SK-N-SH (cell line): Measurements from ENCODE around the gene JPT2. TPM values are rescaled to one million over a fixed set of nuclear protein-coding genes. Genes with fewer than 3 reads are reported as not detected.

Experiments
- CTCF ChIA-PET: fragments of 300-600, 350-600 bp; formaldehyde crosslinking; extraction: SDS; loops from one replicate; lab custom pipeline; 2021; lab: Yijun Ruan, JAX
- POLR2A ChIA-PET: fragments of 350-600 bp; sonication (Branson Sonifier 250); formaldehyde crosslinking; extraction: SDS; loops from one replicate; lab custom pipeline; 2020; ENCODE audit warnings: antibody characterized with exemption, inconsistent platforms; lab: Yijun Ruan, JAX
- DNase-seq: peaks from one replicate; pipeline ENCODE4 v3.0.0; 2012
- H2AFZ ChIP-seq: fragments of 200-600 bp; sonication (generic); 2 replicates; pipeline ENCODE4 v1.8.1; 2016; ENCODE audit warnings: antibody characterized with exemption, mild to moderate bottlenecking, low read depth
- H3F3A ChIP-seq: fragments of 200-600 bp; sonication (generic); replicated peaks from 2 replicates; pipeline ENCODE3; 2016; ENCODE audit warnings: antibody characterized with exemption, mild to moderate bottlenecking; ENCODE audit not compliant: insufficient read depth
- H3K27ac ChIP-seq, 2 experiments: fragments of 200-500 bp in 1 of 2; fragments of 200-600 bp in 1 of 2; sonication (Bioruptor generic) in 1 of 2; sonication (generic), shearing (Covaris generic) in 1 of 2; 2 replicates each; pipeline versions ENCODE4 v1.5.1 to v1.6.1; 2014 to 2016; ENCODE audit warnings: low read depth in 2 of 2, inconsistent platforms in 1 of 2, low read length in 1 of 2, mild to moderate bottlenecking in 1 of 2, mixed read lengths in 1 of 2
- H3K27me3 ChIP-seq: fragments of 200-600 bp; sonication (generic), shearing (Covaris generic); 2 replicates; pipeline ENCODE4 v1.6.1; 2016; ENCODE audit warnings: mixed run types; ENCODE audit not compliant: insufficient read depth
- H3K36me3 ChIP-seq, 2 experiments: fragments of 200-500 bp in 1 of 2; fragments of 200-600 bp in 1 of 2; sonication (Bioruptor generic) in 1 of 2; sonication (generic) in 1 of 2; replicated peaks in 1 of 2; 2 replicates each; pipeline versions ENCODE3 to v1.5.1; 2014 to 2016; ENCODE audit warnings: low read length in 1 of 2, mild to moderate bottlenecking in 1 of 2; ENCODE audit not compliant: insufficient read depth in 2 of 2, control insufficient read depth in 1 of 2
- H3K4me1 ChIP-seq, 2 experiments: fragments of 200-500 bp in 1 of 2; fragments of 200-600 bp in 1 of 2; sonication (Bioruptor generic) in 1 of 2; sonication (generic), shearing (Covaris generic) in 1 of 2; 2 replicates each; pipeline versions ENCODE4 v1.5.1 to v1.6.1; 2014 to 2016; ENCODE audit warnings: low read depth in 1 of 2, low read length in 1 of 2, mixed run types in 1 of 2; ENCODE audit not compliant: insufficient read depth in 2 of 2, control insufficient read depth in 1 of 2
- H3K4me2 ChIP-seq: fragments of 200-600 bp; sonication (generic), shearing (Covaris generic); 2 replicates; pipeline ENCODE4 v1.6.1; 2017; ENCODE audit warnings: mixed run types
- H3K4me3 ChIP-seq, 2 experiments: fragments of 200-500 bp in 1 of 2; fragments of 200-600 bp in 1 of 2; sonication (Bioruptor generic) in 1 of 2; sonication (generic), shearing (Covaris generic) in 1 of 2; 2 replicates each; pipeline versions ENCODE4 v1.5.1 to v1.8.1; 2014 to 2016; ENCODE audit warnings: low read depth in 2 of 2, inconsistent platforms in 1 of 2, low read length in 1 of 2, mild to moderate bottlenecking in 1 of 2, mixed read lengths in 1 of 2, moderate library complexity in 1 of 2
- H3K79me2 ChIP-seq: fragments of 200-600 bp; sonication (generic); 2 replicates; pipeline ENCODE4 v1.8.1; 2017; ENCODE audit warnings: mild to moderate bottlenecking; ENCODE audit not compliant: insufficient read depth
- H3K9ac ChIP-seq: fragments of 200-600 bp; sonication (generic); 2 replicates; pipeline ENCODE4 v1.6.1; 2017; ENCODE audit warnings: mixed run types
- H3K9me2 ChIP-seq: fragments of 200-600 bp; sonication (generic); 2 replicates; pipeline ENCODE4 v1.6.1; 2017; ENCODE audit warnings: mixed run types
- H3K9me3 ChIP-seq: fragments of 200-600 bp; sonication (generic); 2 replicates; pipeline ENCODE4 v1.6.1; 2017; ENCODE audit warnings: mixed run types, mild to moderate bottlenecking, moderate library complexity
- H4K20me1 ChIP-seq: fragments of 200-600 bp; sonication (generic); 2 replicates; pipeline ENCODE4 v1.6.1; 2017; ENCODE audit warnings: mild to moderate bottlenecking, mixed run types; ENCODE audit not compliant: insufficient read depth
- CHD2 ChIP-seq: fragments of 150-350 bp; IDR thresholded peaks from 2 replicates; pipeline ENCODE4 v1.6.1; 2018; ENCODE audit warnings: low read length; ENCODE audit not compliant: partially characterized antibody
- ELF1 ChIP-seq: IDR thresholded peaks from 2 replicates; pipeline ENCODE4 v1.4.0; 2012
- EP300 ChIP-seq, 2 experiments: IDR thresholded peaks; 2 replicates each; pipeline versions ENCODE4 v1.4.0 to v1.6.1; 2012; ENCODE audit warnings: borderline replicate concordance in 1 of 2, low read depth in 1 of 2, low read length in 1 of 2
- EZH2phosphoT487 ChIP-seq: fragments of 200-600 bp; sonication (generic); IDR thresholded peaks from 2 replicates; pipeline ENCODE4 v1.6.1; 2017; ENCODE audit warnings: low read depth, mixed run types, mild to moderate bottlenecking, antibody characterized with exemption, moderate library complexity, borderline replicate concordance
- FOSL2 ChIP-seq: IDR thresholded peaks from 2 replicates; pipeline ENCODE4 v1.4.0; 2012; ENCODE audit warnings: low read depth, mild to moderate bottlenecking, moderate library complexity, borderline replicate concordance
- FOXJ3 ChIP-seq: sonication (generic); formaldehyde crosslinking; IDR thresholded peaks from 2 replicates; pipeline ENCODE4 v1.5.1; 2020; ENCODE audit warnings: mild to moderate bottlenecking, missing genetic modification reagents
- FOXM1 ChIP-seq: IDR thresholded peaks from 2 replicates; pipeline ENCODE4 v1.4.0; 2012; ENCODE audit warnings: low read depth, mild to moderate bottlenecking
- GABPA ChIP-seq: IDR thresholded peaks from 2 replicates; pipeline ENCODE4 v1.4.0; 2012; ENCODE audit warnings: low read depth, mild to moderate bottlenecking
- JUND ChIP-seq: IDR thresholded peaks from 2 replicates; pipeline ENCODE4 v1.4.0; 2012
- MEF2A ChIP-seq: IDR thresholded peaks from 2 replicates; pipeline ENCODE4 v1.4.0; 2012; ENCODE audit warnings: low read depth, borderline replicate concordance
- POLR2AphosphoS5 ChIP-seq: IDR thresholded peaks from 2 replicates; pipeline ENCODE4 v1.6.1; 2012; ENCODE audit warnings: low read depth, low read length
- RAD21 ChIP-seq: IDR thresholded peaks from 2 replicates; pipeline ENCODE4 v1.6.1; 2012; ENCODE audit warnings: mild to moderate bottlenecking, low read length
- RCOR1 ChIP-seq: fragments of 150-350 bp; IDR thresholded peaks from 2 replicates; pipeline ENCODE4 v1.6.1; 2017; ENCODE audit warnings: antibody characterized with exemption, low read length
- RXRA ChIP-seq: IDR thresholded peaks from 2 replicates; pipeline ENCODE4 v1.4.0; 2012; ENCODE audit warnings: low read depth, mild to moderate bottlenecking, borderline replicate concordance
- SIN3A ChIP-seq: IDR thresholded peaks from 2 replicates; pipeline ENCODE4 v1.6.1; 2012; ENCODE audit warnings: low read depth, mild to moderate bottlenecking, low read length, moderate library complexity, borderline replicate concordance
- SMC3 ChIP-seq: IDR thresholded peaks from 2 replicates; pipeline ENCODE4 v1.6.1; 2012; ENCODE audit warnings: low read depth, low read length, improper control_type of control experiment
- TCF12 ChIP-seq: IDR thresholded peaks from 2 replicates; pipeline ENCODE4 v1.4.0; 2012
- YY1 ChIP-seq: IDR thresholded peaks from 2 replicates; pipeline ENCODE4 v1.4.0; 2012; ENCODE audit warnings: low read depth, mild to moderate bottlenecking
- WGBS: methylation state at CpG from one replicate; pipeline ENCODE4 v1.1.6; 2017; ENCODE audit warnings: low lambda C conversion rate; 5-methylcytosine and 5-hydroxymethylcytosine counted together
- polyA plus RNA-seq, 3 experiments: library from polyadenylated mRNA; depleted of rRNA; stranded (reverse); fragments of >200 nt; gene quantifications; 2 replicates each; pipeline ENCODE4 v1.2.3, GENCODE V29; 2012
- TF ChIP-seq, protein P1 (sequence below): fragments of 150-350 bp; IDR thresholded peaks from 2 replicates; pipeline ENCODE4 v1.6.1; 2016; ENCODE audit warnings: mild to moderate bottlenecking, low read depth, low read length
- TF ChIP-seq, protein P2 (sequence below): IDR thresholded peaks from 2 replicates; pipeline ENCODE4 v1.6.1; 2012; ENCODE audit warnings: mild to moderate bottlenecking, low read depth, low read length, moderate library complexity
- TF ChIP-seq, protein P3 (sequence below): IDR thresholded peaks from 2 replicates; pipeline ENCODE4 v1.4.0; 2012; ENCODE audit warnings: low read depth
- TF ChIP-seq, protein P4 (sequence below): fragments of 200-600 bp; sonication (generic); IDR thresholded peaks from 2 replicates; pipeline ENCODE4 v1.6.1; 2017; ENCODE audit warnings: antibody characterized with exemption, mild to moderate bottlenecking, moderate library complexity

JPT2 gene
- polyA plus RNA-seq, 1 of the 3 experiments (the other 2 are of a cell fraction): 67.4 TPM

DNA sequence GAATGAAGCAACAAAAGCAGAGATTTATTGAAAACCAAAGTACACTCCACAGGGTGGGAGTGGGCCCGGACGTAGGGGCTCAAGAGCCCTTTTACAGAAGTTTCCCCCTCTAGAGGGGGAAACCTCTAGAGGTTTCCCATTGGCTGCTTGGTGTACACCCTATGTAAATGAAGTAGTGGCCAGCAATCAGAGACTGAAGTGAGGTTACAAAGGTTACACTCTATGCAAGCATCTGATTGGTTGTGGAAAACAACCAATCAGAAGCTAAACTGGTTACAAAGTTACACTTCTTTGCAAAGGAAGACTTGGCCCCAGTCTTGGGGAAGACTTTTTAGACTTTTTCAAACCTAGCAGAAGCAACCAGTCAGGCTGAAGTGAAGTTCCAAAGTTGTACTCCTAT lies 38.8 kb upstream of the JPT2 start:
- peaks cover 23% of the 10 kb centered on the region; the same call in 1 of the 2 replicates for H3K79me2 ChIP-seq
- WGBS: 88% methylated on average over 2 of the region's 2 CpGs
- H3K4me3 ChIP-seq: no peak overlapping the region
- H3K36me3 ChIP-seq: peaks cover 9 to 69% of the 10 kb centered on the region in 2 experiments
- DNase-seq: no peak
- no peak overlapping the region for H3K4me2 ChIP-seq
- no peaks in the 10 kb centered on the region for H3K9me3 ChIP-seq
- no peak overlapping the region for H3K27ac ChIP-seq
- H3K9ac ChIP-seq: no peak overlapping the region
- no peaks in the 10 kb centered on the region for H3K9me2 ChIP-seq
- H3K27me3 ChIP-seq: no peaks in the 10 kb centered on the region
- TF ChIP-seq CHD2: no peak
- no peak for TF ChIP-seq FOXJ3 (CRISPR knock-in tag)
- no peak for TF ChIP-seq ELF1
- no peak for TF ChIP-seq POLR2AphosphoS5
- no peak for TF ChIP-seq SIN3A
- TF ChIP-seq, protein P1, sequence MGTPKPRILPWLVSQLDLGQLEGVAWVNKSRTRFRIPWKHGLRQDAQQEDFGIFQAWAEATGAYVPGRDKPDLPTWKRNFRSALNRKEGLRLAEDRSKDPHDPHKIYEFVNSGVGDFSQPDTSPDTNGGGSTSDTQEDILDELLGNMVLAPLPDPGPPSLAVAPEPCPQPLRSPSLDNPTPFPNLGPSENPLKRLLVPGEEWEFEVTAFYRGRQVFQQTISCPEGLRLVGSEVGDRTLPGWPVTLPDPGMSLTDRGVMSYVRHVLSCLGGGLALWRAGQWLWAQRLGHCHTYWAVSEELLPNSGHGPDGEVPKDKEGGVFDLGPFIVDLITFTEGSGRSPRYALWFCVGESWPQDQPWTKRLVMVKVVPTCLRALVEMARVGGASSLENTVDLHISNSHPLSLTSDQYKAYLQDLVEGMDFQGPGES: no peak
- no peak for TF ChIP-seq MEF2A
- no peak for TF ChIP-seq RCOR1
- TF ChIP-seq FOXM1: no peak
- TF ChIP-seq JUND: no peak
- no peak for TF ChIP-seq TCF12
- TF ChIP-seq RAD21: no peak
- H4K20me1 ChIP-seq: no peaks in the 10 kb centered on the region; the same call in 1 of the 2 replicates
- no peak overlapping the region for H2AFZ ChIP-seq
- H3F3A ChIP-seq: no peaks in the 10 kb centered on the region
- H3K4me1 ChIP-seq: no peaks in the 10 kb centered on the region
- CTCF ChIA-PET: no interaction called here
- POLR2A ChIA-PET: no interaction called here

DNA sequence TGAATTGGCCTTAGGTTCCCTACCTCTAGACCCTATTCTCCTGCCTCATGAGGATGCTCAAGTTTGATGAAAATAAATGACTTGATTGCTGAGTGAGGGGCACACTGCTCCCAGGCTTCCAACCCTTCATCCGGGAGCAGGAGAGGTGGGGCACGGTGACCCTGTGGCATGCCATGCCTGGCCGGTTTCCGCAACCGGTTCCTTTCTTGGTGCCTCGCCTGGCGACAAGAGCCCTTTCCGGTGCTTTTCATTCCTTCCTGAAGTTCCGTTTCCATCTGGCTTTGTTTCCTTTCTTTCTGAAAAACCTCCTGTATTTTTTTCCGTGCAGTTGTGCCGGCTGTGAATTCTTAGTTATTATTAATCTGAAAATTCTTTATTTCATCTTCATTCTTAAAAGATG lies 38.2 kb upstream of the JPT2 start:
- ChIA-PET POLR2A (no interaction called here), CTCF (no interaction called here)
- DNase-seq: no peak
- Histone ChIP-seq H3K27ac (no peak overlapping the region), H3K79me2 (peaks cover 18% of the 10 kb centered on the region; the same call in 1 of the 2 replicates), H3K4me3 (no peak overlapping the region), H3K9me3 (no peaks in the 10 kb centered on the region), H4K20me1 (no peaks in the 10 kb centered on the region; the same call in 1 of the 2 replicates), H3K27me3 (no peaks in the 10 kb centered on the region), H2AFZ (no peak overlapping the region), H3F3A (no peaks in the 10 kb centered on the region), H3K4me2 (no peak overlapping the region), H3K4me1 (no peaks in the 10 kb centered on the region), H3K36me3 (peaks cover 10 to 67% of the 10 kb centered on the region in 2 experiments), H3K9ac (no peak overlapping the region), H3K9me2 (no peaks in the 10 kb centered on the region)
- 98% methylated on average over 11 of the region's 11 CpGs for WGBS
- no peak for TF ChIP-seq SIN3A
- TF ChIP-seq, protein P2, sequence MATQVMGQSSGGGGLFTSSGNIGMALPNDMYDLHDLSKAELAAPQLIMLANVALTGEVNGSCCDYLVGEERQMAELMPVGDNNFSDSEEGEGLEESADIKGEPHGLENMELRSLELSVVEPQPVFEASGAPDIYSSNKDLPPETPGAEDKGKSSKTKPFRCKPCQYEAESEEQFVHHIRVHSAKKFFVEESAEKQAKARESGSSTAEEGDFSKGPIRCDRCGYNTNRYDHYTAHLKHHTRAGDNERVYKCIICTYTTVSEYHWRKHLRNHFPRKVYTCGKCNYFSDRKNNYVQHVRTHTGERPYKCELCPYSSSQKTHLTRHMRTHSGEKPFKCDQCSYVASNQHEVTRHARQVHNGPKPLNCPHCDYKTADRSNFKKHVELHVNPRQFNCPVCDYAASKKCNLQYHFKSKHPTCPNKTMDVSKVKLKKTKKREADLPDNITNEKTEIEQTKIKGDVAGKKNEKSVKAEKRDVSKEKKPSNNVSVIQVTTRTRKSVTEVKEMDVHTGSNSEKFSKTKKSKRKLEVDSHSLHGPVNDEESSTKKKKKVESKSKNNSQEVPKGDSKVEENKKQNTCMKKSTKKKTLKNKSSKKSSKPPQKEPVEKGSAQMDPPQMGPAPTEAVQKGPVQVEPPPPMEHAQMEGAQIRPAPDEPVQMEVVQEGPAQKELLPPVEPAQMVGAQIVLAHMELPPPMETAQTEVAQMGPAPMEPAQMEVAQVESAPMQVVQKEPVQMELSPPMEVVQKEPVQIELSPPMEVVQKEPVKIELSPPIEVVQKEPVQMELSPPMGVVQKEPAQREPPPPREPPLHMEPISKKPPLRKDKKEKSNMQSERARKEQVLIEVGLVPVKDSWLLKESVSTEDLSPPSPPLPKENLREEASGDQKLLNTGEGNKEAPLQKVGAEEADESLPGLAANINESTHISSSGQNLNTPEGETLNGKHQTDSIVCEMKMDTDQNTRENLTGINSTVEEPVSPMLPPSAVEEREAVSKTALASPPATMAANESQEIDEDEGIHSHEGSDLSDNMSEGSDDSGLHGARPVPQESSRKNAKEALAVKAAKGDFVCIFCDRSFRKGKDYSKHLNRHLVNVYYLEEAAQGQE: no peak
- TF ChIP-seq RXRA: no peak
- TF ChIP-seq EP300 (IDR thresholded peaks at IDR 0.05; ENCODE audit: borderline replicate concordance in 1 of 2, low read depth in 1 of 2, low read length in 1 of 2): no peak
- TF ChIP-seq RCOR1: no peak
- no peak for TF ChIP-seq FOXJ3 (CRISPR knock-in tag)
- no peak for TF ChIP-seq SMC3
- TF ChIP-seq EZH2phosphoT487: no peak
- no peak for TF ChIP-seq YY1
- TF ChIP-seq, protein P3, sequence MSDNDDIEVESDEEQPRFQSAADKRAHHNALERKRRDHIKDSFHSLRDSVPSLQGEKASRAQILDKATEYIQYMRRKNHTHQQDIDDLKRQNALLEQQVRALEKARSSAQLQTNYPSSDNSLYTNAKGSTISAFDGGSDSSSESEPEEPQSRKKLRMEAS: no peak
- TF ChIP-seq TCF12: no peak
- TF ChIP-seq, protein P4, sequence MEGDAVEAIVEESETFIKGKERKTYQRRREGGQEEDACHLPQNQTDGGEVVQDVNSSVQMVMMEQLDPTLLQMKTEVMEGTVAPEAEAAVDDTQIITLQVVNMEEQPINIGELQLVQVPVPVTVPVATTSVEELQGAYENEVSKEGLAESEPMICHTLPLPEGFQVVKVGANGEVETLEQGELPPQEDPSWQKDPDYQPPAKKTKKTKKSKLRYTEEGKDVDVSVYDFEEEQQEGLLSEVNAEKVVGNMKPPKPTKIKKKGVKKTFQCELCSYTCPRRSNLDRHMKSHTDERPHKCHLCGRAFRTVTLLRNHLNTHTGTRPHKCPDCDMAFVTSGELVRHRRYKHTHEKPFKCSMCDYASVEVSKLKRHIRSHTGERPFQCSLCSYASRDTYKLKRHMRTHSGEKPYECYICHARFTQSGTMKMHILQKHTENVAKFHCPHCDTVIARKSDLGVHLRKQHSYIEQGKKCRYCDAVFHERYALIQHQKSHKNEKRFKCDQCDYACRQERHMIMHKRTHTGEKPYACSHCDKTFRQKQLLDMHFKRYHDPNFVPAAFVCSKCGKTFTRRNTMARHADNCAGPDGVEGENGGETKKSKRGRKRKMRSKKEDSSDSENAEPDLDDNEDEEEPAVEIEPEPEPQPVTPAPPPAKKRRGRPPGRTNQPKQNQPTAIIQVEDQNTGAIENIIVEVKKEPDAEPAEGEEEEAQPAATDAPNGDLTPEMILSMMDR: no peak
- no peak for TF ChIP-seq FOSL2
- no peak for TF ChIP-seq POLR2AphosphoS5
- TF ChIP-seq GABPA: no peak
